Left lung (tissue), 10 donors: ENCODE data around the gene AARS2. TPM values are rescaled to one million over a fixed set of nuclear protein-coding genes. Genes with fewer than 3 reads are reported as not detected.
A peak's percentile ranks its signal among the peaks of the same experiment; 100 is the strongest.

ENCODE experiments used
- ATAC-seq: fragments of 200-7000 bp; cut with Tn5 transposase; one replicate; pipeline ENCODE4 v1.9.1; 2020; ENCODE audit warnings: moderate library complexity
- DNase-seq, 4 donors: peaks; one replicate each; pipeline ENCODE4 v3.0.0-alpha.2; 2013 to 2020
- H3K27ac ChIP-seq, 2 donors: fragments of 200-600 bp; sonication (generic) in 1 of 2; one replicate each; pipeline versions ENCODE4 v1.5.0 to v1.8.0; 2020 to 2021
- H3K27me3 ChIP-seq, 2 donors: fragments of 200-600 bp; sonication (generic) in 1 of 2; one replicate each; pipeline versions ENCODE4 v1.5.0 to v1.8.0; 2020 to 2021
- H3K36me3 ChIP-seq, 2 donors: fragments of 200-600 bp; sonication (generic) in 1 of 2; one replicate each; pipeline versions ENCODE4 v1.5.0 to v1.8.0; 2020 to 2021
- H3K4me1 ChIP-seq, 2 donors: fragments of 200-600 bp; one replicate each; pipeline ENCODE4 v1.8.0; 2021
- H3K4me3 ChIP-seq, 2 donors: fragments of 200-600 bp; sonication (generic) in 1 of 2; one replicate each; pipeline versions ENCODE4 v1.5.0 to v1.8.0; 2020 to 2021; ENCODE audit warnings: mild to moderate bottlenecking in 1 of 2
- H3K9me3 ChIP-seq, 2 donors: fragments of 200-600 bp; sonication (generic) in 1 of 2; one replicate each; pipeline versions ENCODE4 v1.5.0 to v1.8.0; 2020 to 2021
- CTCF ChIP-seq, 2 donors: fragments of 200-600 bp; sonication (generic) in 1 of 2; IDR thresholded peaks; one replicate each; pipeline versions ENCODE4 v1.5.0 to v1.8.0; 2021; ENCODE audit warnings: antibody characterized with exemption in 2 of 2
- intact Hi-C, 2 donors: fragments of 100-400 bp; cut with DNase I; formaldehyde crosslinking; loops; one replicate each; pipeline versions ENCODE4 v1.11.2 to v1.14.2; 2022
- polyA plus RNA-seq, 6 donors: library from polyadenylated mRNA; unstranded; fragments of 120-200 nt; gene quantifications; one replicate each; pipeline ENCODE4 v1.2.1, GENCODE V29; 2013; ENCODE audit not compliant: insufficient read length in 6 of 6
- total RNA-seq, 2 donors: library from RNA; stranded (reverse); fragmentation: NEBNext Ultra II Directional; extraction: Animal tissue kit (Norgen Biotek cat#: 25700); gene quantifications; one replicate each; pipeline ENCODE4 v1.2.1, GENCODE V29; 2021
- donor health status: DM: no; HTN: yes; CAD: no.
- donor health status: DM: no; HTN: no; CAD: no.

The AARS2 gene
- total and polyA plus RNA-seq, 8 donors, result 10.8 to 18.8 (median 16.2) TPM

GRCh38 chr6:44339301-44339700, 26.2 kb upstream of the AARS2 start:
- intact Hi-C loops, result loop anchor here in 1 of 2 donors (5.0 kb wide), 1 partner anchor 72 kb away; the partner anchor contains the start of gene NFKBIE
- H3K36me3 ChIP-seq, result no peaks in the 10 kb centered on the region
- TF ChIP-seq CTCF (IDR thresholded peaks at IDR 0.05), result no peak
- no peaks in the 10 kb centered on the region for H3K9me3 ChIP-seq
- no peak for ATAC-seq
- no peak overlapping the region for H3K4me3 ChIP-seq
- H3K4me1 ChIP-seq, result peaks cover 0 to 10% of the 10 kb centered on the region in 2 donors
- H3K27me3 ChIP-seq, result peaks cover 17 to 53% of the 10 kb centered on the region in 2 donors
- no peak for DNase-seq
- H3K27ac ChIP-seq, result no peak overlapping the region

- peak; percentile 51 to 68 for TF ChIP-seq CTCF (IDR thresholded peaks at IDR 0.05)
- peak in 2 of 4 donors; percentile 37 to 64 for DNase-seq
- intact Hi-C loops, result loop anchor here in 1 of 2 donors (5.0 kb wide), 1 partner anchor 71 kb away; the partner anchor contains the start of gene NFKBIE
These were observed 25.3 kb upstream of the AARS2 start for GRCh38 chr6:44338228-44339122.

GRCh38 chr6:44335631-44336030, 22.5 kb upstream of the AARS2 start:
- Histone ChIP-seq H3K9me3 (no peaks in the 10 kb centered on the region), H3K4me1 (peaks cover 0 to 9% of the 10 kb centered on the region in 2 donors), H3K4me3 (no peak overlapping the region), H3K36me3 (no peaks in the 10 kb centered on the region), H3K27ac (no peak overlapping the region), H3K27me3 (peaks cover 0 to 35% of the 10 kb centered on the region in 2 donors)
- ATAC-seq (no peak), DNase-seq (no peak)
- intact Hi-C loops, result loop anchor here in 1 of 2 donors (5.0 kb wide), 1 partner anchor 68 kb away; the partner anchor contains the start of gene NFKBIE
- no peak for TF ChIP-seq CTCF (IDR thresholded peaks at IDR 0.05)

More at GRCh38 chr6:44338228-44339122, 25.3 kb upstream of the AARS2 start:
- no peak overlapping the region for H3K4me3 ChIP-seq
- no peak overlapping the region for H3K27ac ChIP-seq
- peak; percentile 91 for ATAC-seq
- no peaks in the 10 kb centered on the region for H3K9me3 ChIP-seq
- H3K36me3 ChIP-seq, result no peaks in the 10 kb centered on the region
- H3K27me3 ChIP-seq, result peaks cover 13 to 51% of the 10 kb centered on the region in 2 donors
- H3K4me1 ChIP-seq, result peaks cover 0 to 17% of the 10 kb centered on the region in 2 donors

GRCh38 chr6:44333942-44334341, 20.8 kb upstream of the AARS2 start:
- Histone ChIP-seq H3K27me3 (peaks cover 14 to 43% of the 10 kb centered on the region in 2 donors), H3K36me3 (no peaks in the 10 kb centered on the region), H3K4me1 (peaks cover 0 to 9% of the 10 kb centered on the region in 2 donors), H3K27ac (no peak overlapping the region), H3K4me3 (no peak overlapping the region), H3K9me3 (no peaks in the 10 kb centered on the region)
- TF ChIP-seq CTCF (IDR thresholded peaks at IDR 0.05), result no peak
- no peak for DNase-seq
- no peak for ATAC-seq
- intact Hi-C loops, result no loop called here

- intact Hi-C loops, result no loop called here
- Histone ChIP-seq H3K9me3 (no peaks in the 10 kb centered on the region), H3K4me3 (no peak overlapping the region), H3K4me1 (peaks cover 0 to 9% of the 10 kb centered on the region in 2 donors), H3K36me3 (no peaks in the 10 kb centered on the region), H3K27me3 (peaks cover 16 to 45% of the 10 kb centered on the region in 2 donors), H3K27ac (no peak overlapping the region)
- DNase-seq (no peak), ATAC-seq (peak; percentile 28)
- no peak for TF ChIP-seq CTCF (IDR thresholded peaks at IDR 0.05)
These were observed 20.2 kb upstream of the AARS2 start for GRCh38 chr6:44333273-44333919.
